Activated CD8-positive, alpha-beta memory T cell treated with anti-CD3 and anti-CD28 coated beads, Interleukin-2, amount 50 U/mL, for 1 hour (primary cell): ENCODE measurements around the gene TNFRSF8.
"Not testable (repeated sequence)": the region's sequence is repeated elsewhere in the genome, so short reads cannot be mapped to it uniquely, and the experiment has no call there.

Experiments
- DNase-seq: peaks from one replicate; pipeline ENCODE4 v3.0.0-alpha.2; 2020; ENCODE audit errors: extremely low read depth

The TNFRSF8 gene

GRCh38 chr1:12038356-12039163, 24.5 kb upstream of the TNFRSF8 start:
- DNase-seq: no peak

GRCh38 chr1:12039164-12039525, 24.0 kb upstream of the TNFRSF8 start:
- no peak for DNase-seq

DNA sequence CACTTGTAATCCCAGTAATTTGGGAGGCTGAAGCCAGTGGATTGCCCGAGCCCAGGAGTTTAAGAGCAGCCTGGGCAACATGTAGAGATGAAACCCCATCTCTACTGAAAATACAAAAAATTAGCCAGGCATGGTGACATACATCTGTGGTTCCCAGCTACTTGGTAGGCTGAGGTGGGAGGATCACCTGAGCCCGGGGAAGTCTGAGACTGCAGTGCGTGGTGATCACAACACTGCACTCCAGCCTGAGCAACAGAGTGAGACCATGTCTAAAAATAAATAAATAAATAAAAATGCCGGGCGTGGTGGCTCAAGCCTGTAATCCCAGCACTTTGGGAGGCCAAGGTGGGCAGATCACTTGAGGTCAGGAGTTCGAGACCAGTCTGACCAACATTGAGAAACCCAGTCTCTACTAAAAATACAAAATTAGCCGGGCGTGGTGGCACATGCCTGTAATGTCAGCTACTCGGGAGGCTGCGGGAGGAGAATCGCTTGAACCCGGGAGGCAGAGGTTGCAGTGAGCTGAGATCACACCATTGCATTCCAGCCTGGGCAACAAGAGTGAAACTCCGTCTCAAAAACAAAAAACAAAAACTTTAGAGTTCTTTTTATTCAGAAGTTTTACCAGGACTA, 23.2 kb upstream of the TNFRSF8 start:
- not testable (repeated sequence) for DNase-seq

DNA sequence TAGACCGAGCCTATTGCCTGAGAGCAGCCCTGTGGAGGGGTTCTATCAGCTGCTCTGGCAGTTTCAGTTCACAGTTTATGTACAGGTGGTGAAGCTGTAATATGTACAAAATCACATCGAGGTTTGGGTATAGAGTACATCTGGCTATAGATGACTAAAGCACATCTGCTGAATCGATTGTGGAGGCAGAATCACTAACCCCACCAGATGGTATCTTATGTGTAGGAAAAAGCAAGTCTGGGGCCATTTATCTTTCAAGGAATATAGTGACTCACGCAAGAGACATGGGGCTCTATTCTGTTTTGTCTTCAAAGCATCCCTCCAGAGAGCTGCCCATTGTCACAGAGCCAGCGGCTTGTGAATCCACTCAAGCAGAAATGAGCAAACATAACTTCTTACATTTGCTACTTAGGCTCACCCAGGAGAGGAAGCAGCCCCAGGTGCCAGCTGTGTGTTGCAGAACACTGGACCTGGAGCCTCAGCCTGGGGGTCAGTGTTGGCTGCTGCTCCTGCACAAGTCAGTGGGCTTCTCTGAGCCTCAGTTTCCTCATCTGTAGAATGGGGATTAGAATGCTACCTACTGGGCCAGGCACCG, 22.5 kb upstream of the TNFRSF8 start:
- DNase-seq: no peak

DNA sequence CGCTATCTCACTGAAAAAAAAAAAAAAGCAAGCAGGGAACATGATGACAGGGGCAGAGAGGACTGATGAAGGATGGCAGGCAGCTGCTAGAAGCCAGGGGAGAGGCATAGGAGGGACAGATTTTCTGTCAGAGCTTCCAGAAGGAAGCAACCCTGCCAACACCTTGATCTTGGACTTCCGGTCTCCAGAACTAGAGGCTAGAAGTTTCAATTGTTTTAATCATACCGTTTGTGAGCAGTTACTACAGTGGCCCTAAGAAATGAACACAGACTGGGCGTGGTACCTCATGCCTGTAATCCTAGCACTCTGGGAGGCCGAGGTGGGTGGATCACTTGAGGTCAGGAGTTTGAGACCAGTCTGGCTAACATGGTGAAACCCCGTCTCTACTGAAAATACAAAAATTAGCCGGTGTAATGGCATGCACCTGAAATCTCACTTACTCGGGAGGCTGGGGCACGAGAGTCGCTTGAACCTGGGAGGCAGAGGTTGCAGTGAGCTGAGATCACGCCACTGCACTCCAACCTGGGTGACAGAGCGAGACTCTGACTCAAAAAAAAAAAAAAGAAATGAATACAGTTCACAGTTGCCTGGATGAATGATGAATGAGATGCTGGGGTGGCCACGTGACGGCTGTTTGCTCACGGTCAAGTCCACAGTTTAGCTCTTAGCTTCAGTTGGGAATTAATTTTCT, 18.8 kb upstream of the TNFRSF8 start:
- not testable (repeated sequence) for DNase-seq

GRCh38 chr1:12046749-12047119, 16.4 kb upstream of the TNFRSF8 start:
- no peak for DNase-seq

DNA sequence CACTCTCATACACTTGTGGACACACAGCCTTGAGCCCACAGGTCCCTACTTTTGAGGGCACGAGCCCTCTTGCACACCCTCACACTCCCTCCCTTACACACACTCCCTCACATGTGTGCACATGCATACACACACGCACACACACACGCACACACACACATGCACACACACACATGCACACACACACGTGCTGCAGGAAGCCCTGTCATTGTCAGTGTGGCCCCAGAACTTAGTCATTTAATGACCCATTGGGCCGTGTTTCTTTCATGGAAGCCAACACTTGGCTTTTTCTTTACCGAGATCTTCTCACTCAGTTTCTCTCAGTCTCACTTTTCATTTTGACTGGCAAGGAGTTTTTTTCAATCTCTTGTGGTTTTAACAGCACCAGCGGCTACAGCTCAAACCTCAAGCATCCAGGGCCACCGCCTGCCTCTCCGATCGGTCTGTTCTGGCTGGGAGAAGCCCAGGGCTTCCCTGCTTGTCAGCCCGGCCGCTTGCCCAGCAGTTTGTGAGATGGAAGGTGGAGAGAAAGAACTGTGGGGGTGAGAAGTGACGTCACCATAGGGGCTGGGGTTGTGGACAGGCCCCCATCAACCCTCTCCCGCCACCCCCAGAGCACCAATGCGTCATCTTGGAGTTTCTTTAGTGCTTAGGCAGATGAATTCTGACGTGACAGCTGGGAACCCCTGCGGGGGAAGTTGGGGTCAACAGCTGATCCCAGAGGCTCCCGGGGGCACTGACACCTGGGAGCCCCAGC, 15.8 kb upstream of the TNFRSF8 start:
- no peak for DNase-seq

GRCh38 chr1:12048372-12048771, 14.7 kb upstream of the TNFRSF8 start:
- DNase-seq: no peak

GRCh38 chr1:12049616-12050015, 13.5 kb upstream of the TNFRSF8 start:
- DNase-seq: no peak

DNA sequence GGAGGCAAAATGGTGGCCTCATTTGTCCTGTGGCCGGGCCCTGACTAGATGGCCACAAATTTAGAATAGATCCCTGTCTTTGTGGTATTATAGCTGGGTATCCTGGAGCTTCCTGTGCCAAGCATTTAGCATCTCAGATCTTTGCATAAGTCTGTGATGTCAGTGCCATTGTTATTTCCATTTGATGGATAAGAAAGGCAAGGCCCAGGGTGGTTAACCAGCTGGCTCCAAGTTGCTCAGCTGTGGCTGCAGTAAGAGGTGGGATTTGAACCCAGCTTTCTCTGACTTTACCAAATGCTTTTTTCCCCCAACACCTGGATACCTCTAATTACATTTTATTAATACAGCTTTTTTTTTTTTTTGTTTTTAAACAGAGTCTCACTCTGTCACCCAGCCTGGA, 11.7 kb upstream of the TNFRSF8 start:
- no peak for DNase-seq

- DNase-seq: no peak
Observed at GRCh38 chr1:12052008-12052573, 11.0 kb upstream of the TNFRSF8 start.

DNA sequence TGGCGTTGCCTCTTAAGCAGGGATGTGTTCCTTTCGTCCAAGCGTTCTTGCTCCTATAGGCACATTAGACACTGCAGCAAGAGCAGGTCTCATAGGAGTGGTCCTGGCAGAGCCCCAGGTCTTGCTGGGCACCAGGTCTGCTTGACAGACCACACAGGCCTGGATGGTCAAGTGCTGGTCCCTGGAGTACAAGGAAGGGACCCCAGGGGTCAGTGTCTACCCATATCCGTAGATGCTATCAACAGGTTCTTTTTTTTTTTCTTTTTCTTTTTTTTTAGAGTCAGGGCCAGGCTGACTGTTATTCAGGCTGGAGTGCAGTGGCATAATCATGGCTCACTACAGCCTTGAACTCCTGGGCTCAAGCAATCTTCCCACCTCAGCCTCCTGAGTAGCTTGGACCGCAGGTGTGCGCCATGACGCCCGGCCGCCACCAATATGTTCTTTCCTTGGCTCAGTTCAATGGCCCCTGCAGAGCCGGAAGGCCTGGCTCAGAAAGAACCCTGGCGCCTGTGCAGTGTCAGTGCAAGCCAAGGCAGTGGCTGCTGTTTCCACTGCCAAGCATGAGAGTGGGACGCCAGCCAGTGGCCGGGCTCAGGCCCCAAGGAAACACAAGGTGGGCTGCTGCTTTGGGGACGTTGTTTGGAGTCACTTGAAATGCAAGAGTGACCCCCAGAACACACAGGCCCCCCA, 10.0 kb upstream of the TNFRSF8 start:
- DNase-seq: no peak

- DNase-seq: no peak
Observed at GRCh38 chr1:12053752-12054548, 9.2 kb upstream of the TNFRSF8 start.

DNA sequence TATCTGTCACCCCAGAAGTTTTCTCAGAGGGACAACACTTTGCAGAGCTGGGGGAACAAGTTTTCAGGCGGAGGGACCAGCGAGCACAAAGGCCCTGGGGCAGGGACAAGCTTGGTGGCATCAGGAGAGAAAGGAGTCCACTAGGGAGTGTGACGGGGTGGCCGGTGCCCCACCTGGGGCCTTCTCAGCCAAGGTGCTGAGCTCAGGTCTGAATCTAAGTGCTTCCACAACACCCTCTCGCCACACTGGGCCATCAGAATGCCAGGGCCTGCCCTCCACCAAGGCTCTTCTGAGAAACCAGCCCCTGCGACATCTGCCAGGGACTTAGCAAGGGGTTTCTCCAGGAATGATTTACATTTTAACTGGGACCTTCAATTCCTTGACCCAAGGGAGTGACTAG, 7.8 kb upstream of the TNFRSF8 start:
- DNase-seq: no peak

DNA sequence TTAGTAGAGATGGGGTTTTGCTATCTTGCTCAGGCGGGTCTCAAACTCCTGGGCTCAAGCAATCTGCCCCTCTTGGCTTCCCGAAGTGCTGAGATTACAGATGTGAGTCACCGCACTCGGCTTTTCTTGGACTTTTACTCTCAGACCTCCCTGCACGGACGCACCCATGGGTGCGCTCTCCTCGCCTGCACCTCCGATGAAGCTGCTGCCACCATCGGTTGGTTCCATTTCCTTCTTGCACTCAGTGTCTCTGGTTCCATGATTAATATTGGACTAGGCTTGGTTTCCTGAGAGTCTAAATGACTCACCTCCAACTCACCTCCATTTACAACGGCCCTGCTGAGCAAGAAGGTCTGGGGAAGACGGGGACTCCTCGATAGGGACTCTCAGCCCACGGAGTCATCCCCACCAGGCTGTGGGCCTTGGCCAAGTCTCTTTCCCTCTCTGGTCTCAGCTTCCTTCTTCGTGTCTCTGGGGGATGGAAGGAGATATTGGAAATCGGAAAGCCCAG, 6.7 kb upstream of the TNFRSF8 start:
- no peak for DNase-seq

- DNase-seq: no peak
Observed at GRCh38 chr1:12057382-12057781, 5.7 kb upstream of the TNFRSF8 start.

GRCh38 chr1:12057940-12058687, 5.0 kb upstream of the TNFRSF8 start:
- DNase-seq: no peak

- DNase-seq: no peak
Observed at GRCh38 chr1:12059226-12059625, 3.9 kb upstream of the TNFRSF8 start.
